OCI-LY3 (cell line): ENCODE data around the gene SLC6A6.
"Not testable (repeated sequence)": the region's sequence is repeated elsewhere in the genome, so short reads cannot be mapped to it uniquely, and the experiment has no call there.

Experiments
- H2AFZ ChIP-seq: fragments of 200-600, 300-600 bp; shearing (Covaris generic); 2 replicates; pipeline ENCODE4 v1.6.0; 2014; ENCODE audit warnings: antibody characterized with exemption, low read depth, low read length
- H3K27ac ChIP-seq: fragments of 200-600, 300-600 bp; sonication (generic); 2 replicates; pipeline ENCODE4 v1.5.1; 2014; ENCODE audit warnings: mild to moderate bottlenecking, low read length, moderate library complexity, mixed read lengths
- H3K27me3 ChIP-seq: fragments of 200-600, 300-600 bp; sonication (generic); 2 replicates; pipeline ENCODE4 v1.6.1; 2014; ENCODE audit warnings: low read depth, low read length, mixed read lengths
- H3K36me3 ChIP-seq: fragments of 200-600, 300-600 bp; sonication (generic); replicated peaks from 2 replicates; pipeline ENCODE3; 2014; ENCODE audit warnings: low read depth, low read length, mixed read lengths
- H3K4me1 ChIP-seq: fragments of 300-600, 200-600 bp; sonication (generic); 2 replicates; pipeline ENCODE4 v1.6.1; 2014; ENCODE audit warnings: low read length, mixed read lengths
- H3K4me2 ChIP-seq: fragments of 200-600, 300-600 bp; sonication (generic); 2 replicates; pipeline ENCODE4 v1.6.1; 2014; ENCODE audit warnings: low read length, mixed read lengths
- H3K4me3 ChIP-seq: fragments of 300-600, 200-600 bp; sonication (generic); 2 replicates; pipeline ENCODE4 v1.5.1; 2014; ENCODE audit warnings: antibody characterized with exemption, mild to moderate bottlenecking, low read length, moderate library complexity
- H3K79me2 ChIP-seq: fragments of 300-600, 200-600 bp; shearing (Covaris generic); 2 replicates; pipeline ENCODE4 v1.6.1; 2014; ENCODE audit warnings: mild to moderate bottlenecking, low read length, mixed read lengths
- H3K9ac ChIP-seq: fragments of 300-600, 200-600 bp; shearing (Covaris generic); 2 replicates; pipeline ENCODE4 v1.6.0; 2014; ENCODE audit warnings: mild to moderate bottlenecking, low read length, moderate library complexity
- H3K9me3 ChIP-seq: fragments of 200-600, 300-600 bp; shearing (Covaris generic); 2 replicates; pipeline ENCODE4 v1.6.1; 2014; ENCODE audit warnings: low read length, mixed read lengths; ENCODE audit not compliant: insufficient read depth
- H4K20me1 ChIP-seq: fragments of 200-600, 300-600 bp; sonication (generic); 2 replicates; pipeline ENCODE4 v1.6.1; 2016; ENCODE audit warnings: low read length, mixed read lengths; ENCODE audit not compliant: insufficient read depth
- CTCF ChIP-seq: fragments of 200-600, 300-600 bp; sonication (generic); IDR thresholded peaks from 2 replicates; pipeline ENCODE4 v1.5.1; 2014; ENCODE audit warnings: antibody characterized with exemption, low read length, low read depth
- EZH2phosphoT487 ChIP-seq: fragments of 200-600 bp; shearing (Covaris generic); IDR thresholded peaks from 2 replicates; pipeline ENCODE4 v1.6.1; 2018; ENCODE audit warnings: antibody characterized with exemption, mixed run types, low read depth

Gene SLC6A6

GRCh38 chr3:14434126-14434497, 31.7 kb downstream of the SLC6A6 start:
- Histone ChIP-seq H3K4me3 (peak overlapping the region; percentile 42), H3K4me2 (peak overlapping the region; percentile 92), H3K9me3 (no peaks in the 10 kb centered on the region), H2AFZ (no peak overlapping the region), H3K27me3 (no peaks in the 10 kb centered on the region), H3K36me3 (peaks cover 21% of the 10 kb centered on the region), H3K9ac (peak overlapping the region; percentile 66), H3K27ac (peak overlapping the region; percentile 98), H4K20me1 (no peaks in the 10 kb centered on the region), H3K79me2 (peaks cover 85% of the 10 kb centered on the region), H3K4me1 (peaks cover 93% of the 10 kb centered on the region)
- no peak for TF ChIP-seq EZH2phosphoT487
- TF ChIP-seq CTCF = no peak

- no peaks in the 10 kb centered on the region for H4K20me1 ChIP-seq
- peak overlapping the region; percentile 92 for H3K4me2 ChIP-seq
- H2AFZ ChIP-seq = no peak overlapping the region
- H3K9ac ChIP-seq = peak overlapping the region; percentile 66
- H3K27me3 ChIP-seq = no peaks in the 10 kb centered on the region
- H3K27ac ChIP-seq = peak overlapping the region; percentile 98
- TF ChIP-seq EZH2phosphoT487 = no peak
- H3K79me2 ChIP-seq = peaks cover 85% of the 10 kb centered on the region
- H3K36me3 ChIP-seq = peaks cover 21% of the 10 kb centered on the region
- peaks cover 93% of the 10 kb centered on the region for H3K4me1 ChIP-seq
- no peak overlapping the region for H3K4me3 ChIP-seq
- H3K9me3 ChIP-seq = no peaks in the 10 kb centered on the region
Measured at GRCh38 chr3:14434498-14435151, 32.2 kb downstream of the SLC6A6 start.

GRCh38 chr3:14435175-14436014, 33.0 kb downstream of the SLC6A6 start:
- Histone ChIP-seq H3K9ac (no peak overlapping the region), H3K4me2 (no peak overlapping the region), H3K4me1 (peaks cover 93% of the 10 kb centered on the region), H3K27ac (no peak overlapping the region), H3K27me3 (no peaks in the 10 kb centered on the region), H3K36me3 (peaks cover 19% of the 10 kb centered on the region), H3K9me3 (no peaks in the 10 kb centered on the region), H3K4me3 (no peak overlapping the region), H4K20me1 (no peaks in the 10 kb centered on the region), H3K79me2 (peaks cover 85% of the 10 kb centered on the region), H2AFZ (no peak overlapping the region)
- TF ChIP-seq CTCF (no peak), EZH2phosphoT487 (no peak)

- peak overlapping the region; percentile 17 for H3K27ac ChIP-seq
- peaks cover 93% of the 10 kb centered on the region for H3K79me2 ChIP-seq
- H3K27me3 ChIP-seq = no peaks in the 10 kb centered on the region
- no peaks in the 10 kb centered on the region for H4K20me1 ChIP-seq
- no peak overlapping the region for H3K4me3 ChIP-seq
- no peak overlapping the region for H2AFZ ChIP-seq
- H3K4me1 ChIP-seq = peaks cover 93% of the 10 kb centered on the region
- peaks cover 24% of the 10 kb centered on the region for H3K36me3 ChIP-seq
- no peaks in the 10 kb centered on the region for H3K9me3 ChIP-seq
- TF ChIP-seq CTCF (no peak), EZH2phosphoT487 (no peak)
- H3K9ac ChIP-seq = peak overlapping the region; percentile 28; the same call in 1 of the 2 replicates
- peak overlapping the region; percentile 47 for H3K4me2 ChIP-seq
Measured at GRCh38 chr3:14436954-14437281, 34.5 kb downstream of the SLC6A6 start.

GRCh38 chr3:14437705-14438104, 35.3 kb downstream of the SLC6A6 start:
- not testable (repeated sequence) for H2AFZ ChIP-seq, H3K9ac ChIP-seq, H3K27ac ChIP-seq, H3K4me3 ChIP-seq, H3K9me3 ChIP-seq, H3K4me2 ChIP-seq, H3K27me3 ChIP-seq, H4K20me1 ChIP-seq
- H3K79me2 ChIP-seq = peaks cover 98% of the 10 kb centered on the region
- peaks cover 31% of the 10 kb centered on the region for H3K36me3 ChIP-seq
- H3K4me1 ChIP-seq = peaks cover 86% of the 10 kb centered on the region
